NCI-H2171 treated with DMSO at 0.1 percent for 48 hours (cell line): Measurements from ENCODE around the gene FNTB.

ENCODE experiments used
- DNase-seq: peaks from one replicate; lab custom pipeline; 2025; lab: John Stamatoyannopoulos, UW

Gene FNTB

DNA sequence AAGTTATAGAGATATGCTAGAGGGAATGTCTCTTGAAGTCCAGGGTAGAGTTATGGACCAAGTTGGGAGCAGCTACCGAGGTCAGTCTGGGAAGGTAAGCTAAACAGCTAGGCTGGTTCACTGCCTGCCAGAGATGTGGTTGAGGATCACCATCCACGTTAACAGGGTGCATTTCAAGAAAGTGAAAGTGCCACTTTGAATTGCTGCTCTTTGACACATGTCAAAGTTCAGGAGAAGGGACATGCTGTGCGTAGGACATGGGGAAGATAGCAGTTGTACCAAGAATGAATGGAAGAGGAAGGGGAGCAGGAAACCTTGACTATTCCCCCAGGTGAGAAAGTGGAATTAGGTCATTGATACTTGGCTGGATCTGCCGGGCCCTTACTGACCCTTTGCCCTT lies 66.1 kb downstream of the FNTB start:
- DNase-seq, result no peak

DNA sequence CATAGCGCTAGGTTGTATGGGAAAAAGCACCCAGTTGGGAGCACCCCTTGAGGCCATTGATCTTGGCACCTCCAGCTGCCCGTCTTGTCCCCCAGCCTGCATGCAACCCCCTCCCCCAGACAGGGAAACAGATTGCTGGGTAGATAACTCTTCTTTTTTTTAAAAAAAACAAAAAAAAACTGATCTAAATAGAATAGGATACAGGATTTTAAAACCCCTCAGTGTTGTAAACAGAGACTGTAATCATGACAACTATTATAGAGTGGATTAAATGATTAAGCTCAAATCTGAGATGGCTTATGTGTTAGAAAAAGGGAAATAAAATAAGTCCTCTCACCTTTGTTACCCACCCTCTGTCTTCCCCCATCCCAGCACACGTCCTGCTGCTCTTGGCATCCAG lies 66.8 kb downstream of the FNTB start:
- no peak for DNase-seq

DNA sequence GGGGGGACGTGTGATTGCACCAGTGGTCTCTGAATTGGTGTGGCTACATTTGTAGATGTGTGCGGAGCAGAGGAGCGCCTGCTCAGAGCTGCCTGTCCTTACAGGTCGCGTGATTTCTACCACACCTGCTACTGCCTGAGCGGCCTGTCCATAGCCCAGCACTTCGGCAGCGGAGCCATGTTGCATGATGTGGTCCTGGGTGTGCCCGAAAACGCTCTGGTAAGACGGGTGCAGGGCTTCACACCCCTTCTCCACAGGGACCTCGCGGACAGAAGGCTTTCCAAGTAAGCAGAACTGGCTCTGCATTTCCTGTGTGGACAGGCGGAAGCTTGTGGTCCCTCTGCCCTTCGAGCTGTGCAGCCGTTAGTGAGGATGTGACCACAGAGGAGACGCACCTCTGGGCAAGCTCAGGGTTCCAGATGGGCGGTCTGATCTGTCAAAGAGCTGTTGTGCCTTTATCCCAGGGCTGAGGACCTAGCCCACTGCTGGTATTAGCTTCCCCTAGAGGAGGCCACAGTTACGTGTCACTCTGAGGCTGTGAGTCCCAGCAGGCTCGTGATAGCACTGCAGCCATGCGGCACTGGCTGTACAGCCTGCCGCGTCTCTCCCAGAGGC lies 67.9 kb downstream of the FNTB start:
- DNase-seq, result no peak

DNA sequence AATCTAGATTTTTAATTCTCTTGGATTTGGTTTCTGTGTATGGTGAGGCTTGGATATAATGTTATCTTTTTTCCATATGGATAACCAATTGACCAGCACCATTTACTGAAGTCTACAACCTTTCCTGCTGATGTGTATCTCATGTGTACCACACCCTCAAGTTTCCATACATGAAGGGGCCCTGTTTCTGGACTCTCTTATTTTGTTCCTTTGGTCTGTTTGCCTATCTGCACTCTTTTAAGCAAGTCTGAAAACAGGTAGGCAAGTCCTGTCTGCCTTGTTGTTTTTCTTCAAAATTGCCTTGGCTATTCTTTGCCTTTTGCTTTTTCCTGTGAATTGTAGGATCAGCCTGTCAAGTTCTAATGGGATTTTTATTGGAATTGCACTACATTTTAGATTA lies 71.0 kb downstream of the FNTB start:
- DNase-seq, result no peak

DNA sequence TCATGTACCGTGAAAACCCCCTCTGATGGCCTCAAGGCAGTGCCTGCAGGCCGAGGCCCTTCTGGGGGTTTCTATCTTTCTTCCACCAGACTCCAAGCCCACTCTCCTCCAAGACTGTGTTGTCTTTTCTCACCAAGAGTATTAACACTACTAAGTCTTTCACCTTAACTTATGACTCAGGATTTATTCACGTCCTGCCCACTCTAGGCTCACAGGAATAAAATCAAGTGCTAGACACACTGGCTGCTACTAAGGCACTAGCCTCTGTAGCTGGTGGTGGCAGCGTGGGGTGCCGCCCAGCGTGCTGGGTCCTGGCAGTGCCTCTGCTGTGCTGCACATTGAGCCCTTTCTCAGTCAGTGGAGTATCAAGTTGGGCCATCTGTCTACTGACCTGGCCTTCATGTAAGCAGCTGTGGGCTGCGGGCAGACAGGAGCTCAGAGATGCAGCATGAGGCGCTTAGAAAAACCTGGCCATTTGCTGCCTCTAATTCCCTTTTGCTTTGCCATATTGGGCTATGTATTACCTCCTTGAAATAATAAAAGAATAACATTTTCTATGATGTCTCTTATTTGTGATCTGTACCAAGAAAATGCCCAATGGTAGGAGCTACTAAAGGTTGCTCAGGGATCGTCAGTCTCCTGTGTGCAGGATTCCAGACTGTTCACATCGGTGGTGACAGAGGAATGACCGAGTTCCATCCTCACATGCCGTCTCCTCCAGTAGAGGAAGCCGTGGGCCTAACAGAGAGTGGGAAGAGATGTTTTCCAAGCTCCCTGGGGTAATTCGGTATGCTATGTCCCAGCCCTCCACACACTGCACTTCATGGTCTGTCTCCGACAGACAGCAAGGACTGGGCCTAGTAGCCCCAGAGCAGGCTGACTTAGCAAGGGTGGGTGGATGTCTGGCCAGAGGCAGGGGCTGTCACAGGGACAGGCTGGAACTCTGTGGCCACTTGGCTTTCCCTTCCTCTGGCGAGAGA lies 75.7 kb downstream of the FNTB start:
- DNase-seq, result no peak

DNA sequence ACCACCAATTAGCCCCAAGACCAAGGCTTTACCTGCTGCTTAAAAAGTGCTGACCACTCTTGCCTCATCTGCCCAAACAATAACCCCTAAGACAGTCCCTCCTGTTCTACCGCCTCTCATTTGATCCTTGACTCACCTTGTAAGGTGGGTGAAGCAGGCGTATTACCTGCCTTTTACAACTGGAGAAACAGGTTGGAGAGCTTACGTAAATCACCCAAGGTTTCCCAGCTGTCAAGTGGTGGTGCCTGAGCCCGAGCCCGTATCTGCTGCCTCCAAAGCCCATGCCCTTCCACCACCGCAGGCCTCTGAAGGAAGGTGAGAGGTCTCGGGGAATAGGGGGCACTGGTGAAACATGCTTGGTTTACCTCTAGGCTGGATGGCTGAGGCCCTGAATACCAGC lies 79.0 kb downstream of the FNTB start:
- no peak for DNase-seq

DNA sequence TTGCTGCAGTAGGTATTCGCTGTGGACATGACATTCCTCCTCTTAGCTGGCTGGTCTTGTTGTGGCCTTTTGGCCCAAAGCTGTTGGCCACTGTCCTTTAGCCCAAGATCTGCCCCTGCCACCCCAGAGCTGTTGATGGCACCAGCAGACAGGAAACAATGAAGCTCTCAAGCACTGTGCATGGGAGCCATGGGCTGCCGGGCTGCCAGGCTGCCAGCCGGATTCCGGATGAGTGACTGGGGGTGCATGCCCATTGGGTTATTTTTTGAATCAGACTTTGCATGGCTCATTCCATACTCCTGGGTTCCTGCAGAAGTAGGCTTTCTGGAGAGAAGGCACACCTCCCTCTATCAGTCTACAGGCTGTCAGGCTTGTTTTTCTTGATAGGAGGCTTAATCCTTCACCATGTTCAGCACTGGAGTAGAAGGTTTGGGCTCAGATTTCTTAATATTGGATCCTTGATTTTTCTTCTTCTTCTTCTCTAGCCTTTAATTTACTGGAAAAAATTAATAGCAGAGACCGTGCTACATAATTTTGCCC lies 83.2 kb downstream of the FNTB start:
- no peak for DNase-seq

DNA sequence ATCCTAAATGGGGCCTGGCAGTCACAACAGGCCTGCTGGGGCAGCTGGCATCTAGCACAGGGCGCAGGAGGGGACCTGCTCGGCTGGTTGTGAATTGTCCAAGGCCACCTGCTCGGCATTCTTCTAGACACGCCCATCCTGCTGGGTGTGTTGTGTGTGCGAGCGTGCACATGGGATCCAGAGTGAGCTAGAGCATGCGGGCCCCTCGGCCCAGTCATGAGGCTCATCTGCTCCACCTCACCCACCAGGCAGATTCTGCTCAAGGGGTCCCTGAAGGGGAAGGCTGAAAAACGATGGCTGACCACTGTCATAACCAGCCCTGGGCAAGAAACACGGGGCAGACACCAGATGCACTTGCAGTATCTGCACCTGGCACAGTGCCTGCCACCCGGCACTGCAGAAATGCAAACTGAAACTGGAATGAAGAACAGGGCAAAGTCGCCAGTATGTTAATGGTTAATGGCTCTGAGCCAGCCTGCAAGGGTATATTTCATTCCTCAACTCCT lies 83.8 kb downstream of the FNTB start:
- DNase-seq, result peak; percentile 97

DNA sequence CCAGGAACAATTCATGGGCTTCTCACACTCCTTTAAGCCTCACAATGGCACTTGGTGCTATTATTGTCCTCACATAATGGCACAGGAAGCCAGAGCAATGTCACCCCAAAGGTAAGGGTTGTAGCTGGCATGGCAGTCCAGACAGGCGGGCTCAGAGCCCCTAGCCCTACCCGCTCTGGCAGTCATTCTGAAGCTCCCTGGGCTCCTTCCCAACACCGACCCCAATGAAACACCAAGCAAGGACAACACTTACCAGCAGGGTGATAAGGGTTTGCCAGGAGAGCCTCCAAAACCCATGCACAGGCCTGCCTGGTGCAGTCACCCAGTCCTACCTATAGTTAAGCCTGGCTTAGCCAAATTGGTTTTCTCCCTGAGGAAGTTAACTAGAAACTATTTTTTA lies 84.8 kb downstream of the FNTB start:
- no peak for DNase-seq

DNA sequence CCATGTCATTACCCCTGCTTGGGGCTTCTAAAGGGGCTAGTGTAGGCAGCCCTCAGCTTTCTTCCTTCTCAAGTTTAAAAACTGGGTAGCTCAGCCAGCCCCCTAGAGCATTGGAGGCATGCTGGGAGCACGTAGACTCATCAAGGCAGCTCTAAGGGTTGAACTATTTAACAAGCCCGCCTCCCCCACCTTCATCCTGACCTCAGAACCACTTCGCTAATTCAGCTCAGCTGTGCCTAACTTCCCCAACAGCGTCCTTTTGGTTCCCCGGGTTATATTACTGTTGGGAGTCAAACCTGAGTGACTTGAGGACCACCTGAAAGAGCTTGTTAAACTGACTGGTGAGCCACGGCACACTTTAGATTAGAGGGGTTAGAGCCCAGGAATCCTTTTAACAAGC lies 85.6 kb downstream of the FNTB start:
- DNase-seq, result no peak

DNA sequence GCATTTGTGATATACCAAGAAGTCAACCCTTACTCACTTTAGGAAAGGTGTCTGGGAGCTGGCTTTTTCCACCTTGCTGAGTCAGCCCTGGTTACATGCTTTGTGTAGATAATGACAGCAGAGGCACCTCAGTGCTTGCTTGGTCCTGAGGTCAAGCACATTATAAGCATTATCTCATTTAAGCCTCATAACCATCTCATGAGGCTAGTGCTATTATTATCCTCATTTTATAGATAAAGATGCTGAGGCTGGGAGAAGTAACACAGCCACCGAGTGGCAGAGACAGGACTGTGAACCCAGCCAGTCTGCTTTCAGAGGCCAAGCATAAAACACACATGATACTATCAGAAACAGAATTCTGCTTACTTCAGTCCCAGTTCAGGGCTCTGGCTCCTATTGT lies 86.2 kb downstream of the FNTB start:
- no peak for DNase-seq

DNA sequence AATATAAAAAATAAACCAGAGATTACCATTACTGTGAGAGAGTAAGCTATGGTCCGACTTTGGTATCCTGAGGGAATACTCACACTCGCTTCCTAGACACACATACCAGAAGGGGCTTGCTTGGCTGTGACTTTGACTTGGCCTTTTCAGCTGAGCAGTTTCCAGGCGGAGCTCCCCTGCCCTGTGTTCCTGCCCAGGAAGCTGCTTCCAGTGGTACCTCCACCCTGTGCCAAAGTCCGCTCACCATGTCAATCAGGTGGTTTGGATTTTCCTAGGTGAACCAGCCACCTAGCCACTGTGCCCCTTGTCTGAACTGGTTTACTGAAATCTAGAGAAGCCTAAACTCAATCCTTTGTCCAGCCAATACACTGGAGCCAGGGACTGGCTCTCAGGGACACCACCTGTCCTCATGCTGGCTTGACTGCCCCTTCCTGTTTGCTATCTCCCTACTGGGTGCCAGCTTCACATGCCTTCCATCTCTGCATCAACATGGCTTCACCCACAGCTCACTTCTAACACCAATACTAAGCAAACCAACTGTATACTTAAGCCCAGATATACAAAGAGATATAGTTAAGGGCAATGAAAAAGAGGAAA lies 87.0 kb downstream of the FNTB start:
- no peak for DNase-seq

DNA sequence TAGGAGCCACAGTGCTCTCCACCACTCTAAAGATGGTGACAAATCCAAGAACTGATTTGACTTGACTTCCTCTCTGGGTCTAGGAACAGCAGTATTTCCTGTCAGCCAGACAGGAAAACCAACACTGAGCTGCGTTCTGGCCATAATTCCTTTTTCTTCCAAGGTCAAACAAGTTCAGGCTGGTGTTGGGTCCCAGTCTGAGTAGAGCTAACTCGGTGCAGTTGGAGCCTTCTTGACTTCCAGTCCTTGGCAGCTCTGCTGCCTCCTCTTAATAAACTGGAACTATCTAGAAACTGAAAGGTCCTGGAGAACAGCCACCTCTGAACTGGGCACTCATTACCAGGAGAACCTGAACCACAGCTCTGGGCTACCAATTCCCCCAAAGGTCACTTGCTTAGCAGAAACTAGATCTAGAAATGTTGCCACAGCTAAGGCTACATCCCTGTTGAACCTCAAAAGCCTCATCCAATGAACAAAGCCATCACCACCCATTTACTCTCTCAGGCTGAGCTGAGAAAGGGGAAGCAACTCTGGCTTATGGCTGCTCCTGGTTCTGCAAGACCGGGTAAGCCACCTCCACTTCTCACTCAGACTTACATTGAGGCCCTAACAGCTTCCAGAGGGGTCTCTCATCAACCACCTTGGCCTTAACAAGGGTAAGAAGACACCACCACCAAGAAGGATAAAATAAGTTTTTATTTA lies 87.9 kb downstream of the FNTB start:
- DNase-seq, result no peak

DNA sequence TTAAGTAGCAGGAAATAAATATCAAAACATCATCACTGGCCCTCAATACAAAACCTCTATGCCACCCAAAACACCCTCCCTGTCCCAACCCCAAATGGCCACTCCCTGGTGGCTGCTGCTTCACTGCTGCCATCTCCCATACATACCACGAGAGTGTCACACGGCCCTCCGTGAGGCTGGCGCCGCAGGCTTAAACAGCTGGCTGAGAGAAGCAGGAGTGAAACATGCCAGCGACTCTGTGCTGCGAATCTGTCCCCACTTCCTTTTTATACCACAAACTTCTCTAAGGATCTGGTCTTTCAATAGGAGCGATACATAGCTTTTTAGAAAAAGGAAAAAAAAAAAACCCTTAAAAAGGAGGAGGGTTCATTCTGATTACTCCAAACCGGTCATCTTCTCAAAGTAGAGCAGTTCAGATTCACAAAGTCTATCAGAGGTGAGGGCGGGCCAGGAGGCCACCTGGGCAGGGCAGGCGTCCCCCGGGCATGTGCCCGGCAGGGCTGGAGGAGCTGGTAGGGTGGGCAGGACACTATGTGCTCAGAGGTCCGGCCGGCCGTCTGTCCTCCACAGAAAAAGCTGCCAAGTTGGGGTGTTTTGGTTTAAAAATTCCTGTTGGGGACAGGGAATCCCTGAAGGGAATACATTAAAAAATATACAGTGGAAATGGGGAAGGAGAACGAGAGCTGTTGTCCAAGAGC lies 89.1 kb downstream of the FNTB start:
- no peak for DNase-seq

DNA sequence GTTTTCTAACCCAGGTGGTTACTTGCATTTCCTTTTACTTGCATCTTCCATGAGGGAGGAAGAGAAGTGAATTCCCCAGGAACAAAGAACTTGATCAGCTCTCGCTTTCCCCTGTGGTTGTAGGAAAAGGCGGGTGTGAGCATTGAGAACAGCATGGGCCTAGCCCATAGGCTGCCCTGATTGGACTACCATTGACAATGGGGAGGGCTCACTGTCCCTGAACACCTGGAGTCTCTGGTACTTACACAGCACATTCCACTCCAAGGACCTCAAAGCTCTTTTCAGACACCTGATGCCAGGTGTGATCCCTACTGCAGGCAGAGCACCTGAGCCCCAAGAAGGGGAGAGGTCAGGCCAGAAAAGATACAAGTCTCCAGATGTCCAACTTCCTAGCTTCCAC lies 90.6 kb downstream of the FNTB start:
- DNase-seq, result peak; percentile 27

DNA sequence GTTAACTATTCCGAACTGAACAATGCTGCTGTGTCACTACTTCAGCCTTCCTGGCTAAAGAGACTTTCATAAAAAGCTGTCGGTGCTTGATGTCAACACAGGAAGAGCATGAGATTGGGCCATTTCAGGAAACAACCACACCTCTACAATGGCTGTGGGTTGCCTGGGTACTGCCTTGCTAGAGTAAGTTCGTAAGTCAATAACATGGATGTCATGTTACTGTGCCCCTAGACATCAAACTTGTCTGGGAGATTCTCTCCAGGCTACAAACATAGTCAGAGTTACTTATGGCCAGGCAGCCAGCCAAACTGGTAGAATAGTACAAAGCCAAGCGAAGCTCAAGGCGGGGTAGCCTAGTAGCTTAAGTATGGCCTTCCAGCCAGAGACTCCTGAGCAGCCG lies 92.5 kb downstream of the FNTB start:
- DNase-seq, result no peak

DNA sequence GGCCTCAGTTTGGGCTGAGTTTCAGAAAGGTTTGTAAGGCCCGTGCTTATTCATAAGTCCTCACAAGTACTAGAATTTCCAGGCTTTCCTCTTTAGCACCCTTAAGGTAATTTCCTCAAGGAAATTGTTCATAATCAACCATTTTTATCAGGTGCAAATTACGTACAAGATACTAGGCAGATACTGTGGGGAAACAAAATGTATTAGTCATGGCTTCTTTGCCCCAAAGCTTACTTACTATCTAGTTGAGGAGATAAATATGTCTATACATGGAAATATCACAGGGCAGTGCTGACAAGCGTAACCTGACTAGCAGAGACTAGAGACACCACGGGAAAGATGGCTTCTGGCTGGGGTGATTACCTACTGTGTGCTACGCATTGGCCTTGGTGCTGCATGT lies 93.1 kb downstream of the FNTB start:
- DNase-seq, result no peak

DNA sequence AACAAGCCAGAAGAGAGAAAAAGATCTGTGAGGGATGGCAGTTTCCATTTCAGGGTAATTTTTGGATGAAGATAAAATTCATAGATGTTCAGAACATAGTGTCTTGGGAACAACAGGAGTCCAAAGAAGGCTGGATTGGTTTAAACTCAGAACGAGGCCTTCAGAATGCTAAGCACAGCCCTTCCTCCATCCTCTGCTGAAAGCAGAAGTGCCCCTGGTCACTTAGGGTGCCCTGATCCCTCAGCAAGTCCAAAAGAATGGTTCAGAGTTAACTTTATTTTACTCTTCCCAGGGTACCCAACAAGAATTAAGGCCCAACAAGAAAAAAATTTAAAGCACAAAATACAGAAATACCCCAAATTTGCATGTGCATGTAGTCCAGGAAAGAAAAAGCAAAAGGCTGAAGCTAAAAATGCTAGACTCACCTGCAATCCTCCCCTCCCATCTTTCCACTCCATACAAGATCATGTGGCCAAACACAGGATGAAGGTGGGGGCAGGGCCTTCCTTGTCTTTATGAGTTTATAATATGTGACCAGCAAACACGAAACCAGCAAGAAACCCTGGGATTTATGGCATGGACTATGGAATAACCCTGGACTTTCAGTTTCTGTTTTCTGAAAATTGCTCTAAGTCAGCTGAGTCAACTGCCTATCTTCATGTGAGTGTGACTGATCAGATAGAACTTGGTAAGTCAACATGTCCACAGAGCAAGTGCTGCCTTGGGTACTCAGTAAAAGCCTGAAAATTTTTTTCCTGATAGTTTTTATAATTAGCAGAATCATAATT lies 94.5 kb downstream of the FNTB start:
- no peak for DNase-seq

DNA sequence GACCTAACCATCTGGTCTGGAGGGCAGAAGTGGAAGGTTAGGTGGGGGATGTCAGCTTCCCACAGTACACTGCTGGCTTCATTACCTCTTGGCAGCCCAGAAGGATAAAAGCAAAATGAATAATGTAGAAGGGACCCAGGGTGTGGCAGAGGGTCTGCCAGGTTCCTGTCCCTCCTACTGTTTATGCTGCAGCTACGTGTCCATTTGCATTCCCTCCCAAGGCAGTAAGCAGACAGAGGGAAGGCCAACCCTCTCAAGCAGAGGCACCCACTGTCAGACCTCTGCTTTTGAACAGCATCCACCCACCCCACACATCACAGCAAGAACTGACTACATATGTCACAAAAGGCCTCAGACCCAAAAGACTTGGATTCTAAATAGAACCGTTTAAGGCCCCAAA lies 96.2 kb downstream of the FNTB start:
- DNase-seq, result no peak
